Osteoblast (primary cell): ENCODE results near the gene PRR5L. TPM values are rescaled to one million over a fixed set of nuclear protein-coding genes. Genes with fewer than 3 reads are reported as not detected.

Experiments used
- DNase-seq: peaks from one replicate; pipeline ENCODE4 v3.0.0; 2011; ENCODE audit warnings: low spot score, mixed read lengths; ENCODE audit not compliant: insufficient read length; ENCODE audit errors: missing footprints
- H2AFZ ChIP-seq: 2 replicates; pipeline ENCODE4 v1.6.0; 2011; ENCODE audit warnings: mild to moderate bottlenecking, low read length
- H3K27ac ChIP-seq: 2 replicates; pipeline ENCODE4 v1.5.1; 2011; ENCODE audit warnings: mild to moderate bottlenecking, low read depth, low read length, moderate library complexity
- H3K27me3 ChIP-seq: 2 replicates; pipeline ENCODE4 v1.6.0; 2012; ENCODE audit warnings: mild to moderate bottlenecking, control low read depth, inconsistent platforms, low read length, moderate library complexity; ENCODE audit not compliant: insufficient read depth
- H3K36me3 ChIP-seq: 2 replicates; pipeline ENCODE4 v1.5.1; 2011; ENCODE audit warnings: mild to moderate bottlenecking, low read length, control low read depth, moderate library complexity; ENCODE audit not compliant: insufficient read depth
- H3K4me1 ChIP-seq: 2 replicates; pipeline ENCODE4 v1.5.1; 2011; ENCODE audit warnings: mild to moderate bottlenecking, low read length, control low read depth, moderate library complexity; ENCODE audit not compliant: insufficient read depth
- H3K4me2 ChIP-seq: 2 replicates; pipeline ENCODE4 v1.6.0; 2011; ENCODE audit warnings: mild to moderate bottlenecking, low read length; ENCODE audit not compliant: insufficient read depth
- H3K4me3 ChIP-seq: fragments of 200-600 bp; sonication (generic); 3 replicates; pipeline ENCODE4 v1.5.1; 2012; ENCODE audit warnings: mild to moderate bottlenecking, low read length, inconsistent platforms; ENCODE audit not compliant: insufficient read depth
- H3K79me2 ChIP-seq: 2 replicates; pipeline ENCODE4 v1.6.0; 2012; ENCODE audit warnings: mild to moderate bottlenecking, low read length, control low read depth, inconsistent platforms; ENCODE audit not compliant: insufficient read depth
- H3K9me3 ChIP-seq: 2 replicates; pipeline ENCODE4 v1.5.1; 2011; ENCODE audit warnings: low read depth, low read length, control low read depth
- H4K20me1 ChIP-seq: 2 replicates; pipeline ENCODE4 v1.6.0; 2012; ENCODE audit warnings: mild to moderate bottlenecking, low read length, control low read depth; ENCODE audit not compliant: insufficient read depth
- small RNA-seq: library from RNA; depleted of rRNA; stranded (forward); fragments of <200 nt; gene quantifications from one replicate; pipeline ENCODE3, GENCODE V24; 2012
- total RNA-seq: library from RNA; depleted of rRNA; stranded (reverse); fragments of >200 nt; gene quantifications from 2 replicates; pipeline ENCODE4 v1.2.3, GENCODE V29; 2012
- TF ChIP-seq, protein P1 (sequence below): IDR thresholded peaks from 2 replicates; pipeline ENCODE4 v1.5.1; 2011; ENCODE audit warnings: mild to moderate bottlenecking, low read depth, low read length, moderate library complexity; ENCODE audit errors: extremely low read depth

The PRR5L gene
- total RNA-seq, 1 donor, result 9.8 TPM

DNA sequence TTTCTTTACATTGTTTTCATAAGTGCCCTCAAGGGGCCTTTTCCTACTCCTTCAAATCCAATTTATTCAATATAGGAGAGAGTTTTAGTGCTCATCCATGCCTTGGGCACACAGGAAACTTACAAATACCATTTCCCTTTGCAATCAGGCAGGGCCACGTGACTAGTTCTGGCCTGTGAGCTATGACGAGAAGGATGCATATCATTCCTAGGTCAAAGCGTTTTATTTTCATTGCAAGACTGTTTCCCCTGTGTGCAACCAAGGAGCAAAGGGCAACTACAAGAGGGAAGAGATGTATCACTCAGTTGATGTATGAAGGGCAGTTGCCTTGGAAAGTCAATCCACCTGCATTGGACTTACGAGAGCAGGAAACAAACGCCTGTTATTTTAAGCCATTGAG, 215.9 kb downstream of the PRR5L start:
- TF ChIP-seq, protein P1, sequence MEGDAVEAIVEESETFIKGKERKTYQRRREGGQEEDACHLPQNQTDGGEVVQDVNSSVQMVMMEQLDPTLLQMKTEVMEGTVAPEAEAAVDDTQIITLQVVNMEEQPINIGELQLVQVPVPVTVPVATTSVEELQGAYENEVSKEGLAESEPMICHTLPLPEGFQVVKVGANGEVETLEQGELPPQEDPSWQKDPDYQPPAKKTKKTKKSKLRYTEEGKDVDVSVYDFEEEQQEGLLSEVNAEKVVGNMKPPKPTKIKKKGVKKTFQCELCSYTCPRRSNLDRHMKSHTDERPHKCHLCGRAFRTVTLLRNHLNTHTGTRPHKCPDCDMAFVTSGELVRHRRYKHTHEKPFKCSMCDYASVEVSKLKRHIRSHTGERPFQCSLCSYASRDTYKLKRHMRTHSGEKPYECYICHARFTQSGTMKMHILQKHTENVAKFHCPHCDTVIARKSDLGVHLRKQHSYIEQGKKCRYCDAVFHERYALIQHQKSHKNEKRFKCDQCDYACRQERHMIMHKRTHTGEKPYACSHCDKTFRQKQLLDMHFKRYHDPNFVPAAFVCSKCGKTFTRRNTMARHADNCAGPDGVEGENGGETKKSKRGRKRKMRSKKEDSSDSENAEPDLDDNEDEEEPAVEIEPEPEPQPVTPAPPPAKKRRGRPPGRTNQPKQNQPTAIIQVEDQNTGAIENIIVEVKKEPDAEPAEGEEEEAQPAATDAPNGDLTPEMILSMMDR, result no peak
- Histone ChIP-seq H4K20me1 (peaks cover 13% of the 10 kb centered on the region), H3K4me3 (no peak overlapping the region), H3K4me1 (peaks cover 18% of the 10 kb centered on the region), H3K79me2 (peaks cover 23% of the 10 kb centered on the region), H3K27ac (no peak overlapping the region), H3K9me3 (peaks cover 5% of the 10 kb centered on the region), H2AFZ (no peak overlapping the region), H3K27me3 (no peaks in the 10 kb centered on the region), H3K4me2 (no peak overlapping the region), H3K36me3 (no peaks in the 10 kb centered on the region)
- DNase-seq, result peak; percentile 30

DNA sequence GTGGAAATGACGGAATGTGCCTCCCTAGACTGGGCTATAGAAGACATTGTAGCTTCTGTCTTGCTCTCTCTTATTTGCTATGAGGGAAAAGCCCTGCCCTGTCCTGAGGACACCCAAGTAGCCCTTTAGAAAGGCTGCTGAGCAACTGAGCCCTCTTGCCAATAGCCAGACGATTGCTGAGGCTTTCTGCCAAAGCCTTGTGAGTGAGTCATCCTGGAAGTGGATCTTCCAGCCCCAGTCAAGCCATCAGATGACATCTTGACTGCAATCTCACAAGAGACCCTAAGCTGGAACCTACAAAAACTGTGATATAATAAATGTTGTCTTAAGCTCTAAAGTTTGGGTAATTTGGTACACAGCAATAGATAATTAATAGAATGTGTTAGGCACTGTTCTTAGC, 217.9 kb downstream of the PRR5L start:
- Histone ChIP-seq H4K20me1 (peaks cover 8% of the 10 kb centered on the region), H3K4me1 (peaks cover 8% of the 10 kb centered on the region), H3K36me3 (no peaks in the 10 kb centered on the region), H2AFZ (no peak overlapping the region), H3K4me3 (no peak overlapping the region), H3K27me3 (no peaks in the 10 kb centered on the region), H3K9me3 (peaks cover 5% of the 10 kb centered on the region), H3K4me2 (no peak overlapping the region), H3K27ac (no peak overlapping the region), H3K79me2 (peaks cover 11% of the 10 kb centered on the region)
- TF ChIP-seq, protein P1, result no peak
- DNase-seq, result no peak

Small RNAs within 50 kb of the gene (small RNA-seq; reads per million reads assigned to genes)
- not detected for gene AC061999.1

Other genes starting within 250 kb of the PRR5L start
- gene COMMD9, start 6.9 kb upstream of the PRR5L start, total RNA-seq, result 39.5 and 52.5 TPM in 2 replicates
- 11.6 and 12.1 TPM in 2 replicates for gene TRAF6, start 214.0 kb downstream of the PRR5L start, total RNA-seq